PC-3 (cell line): ENCODE measurements around the gene MED13. TPM values are rescaled to one million over a fixed set of nuclear protein-coding genes. Genes with fewer than 3 reads are reported as not detected.

Experiments
- ATAC-seq: fragments of 200-7000 bp; cut with Tn5 transposase; 2 replicates; pipeline ENCODE4 v1.9.1; 2020; ENCODE audit warnings: mild to moderate bottlenecking, moderate library complexity
- BruUV-seq: library from RNA; stranded (reverse); fragments of 400-500 nt; replicated peaks from 2 replicates; lab custom pipeline; 2021; lab: Mats Ljungman, UMichigan
- CTCF ChIA-PET: fragments of 300-600 bp; sonication (Branson Sonifier 250); formaldehyde crosslinking; loops from one replicate; lab custom pipeline; 2022; ENCODE audit warnings: antibody characterized with exemption; lab: Charles Lee
- POLR2A ChIA-PET: fragments of 300-600 bp; sonication (Branson Sonifier 250); formaldehyde crosslinking; loops from one replicate; lab custom pipeline; 2022; ENCODE audit warnings: antibody characterized with exemption; ENCODE audit not compliant: unreplicated experiment; lab: Charles Lee
- DNase-seq: peaks from one replicate; pipeline ENCODE4 v3.0.0-alpha.2; 2015
- H2AFZ ChIP-seq: fragments of 300-600 bp; sonication (generic); 2 replicates; pipeline ENCODE4 v1.6.0; 2016; ENCODE audit warnings: antibody characterized with exemption, low read length
- H3F3A ChIP-seq: fragments of 300-600 bp; sonication (generic); one replicate; pipeline ENCODE4 v1.6.0; 2017; ENCODE audit warnings: antibody characterized with exemption, low read length, control low read depth, mild to moderate bottlenecking; ENCODE audit not compliant: unreplicated experiment
- H3K27ac ChIP-seq: fragments of 300-600 bp; sonication (generic); 2 replicates; pipeline ENCODE4 v1.5.1; 2016; ENCODE audit warnings: mild to moderate bottlenecking, low read length
- H3K27me3 ChIP-seq: fragments of 300-600 bp; sonication (generic); 2 replicates; pipeline ENCODE4 v1.6.1; 2016; ENCODE audit warnings: low read length, mixed read lengths
- H3K36me3 ChIP-seq: fragments of 300-600 bp; sonication (generic); 2 replicates; pipeline ENCODE4 v1.6.1; 2016; ENCODE audit warnings: low read depth, mixed run types, low read length, mixed read lengths
- H3K4me1 ChIP-seq: fragments of 300-600 bp; sonication (generic); 2 replicates; pipeline ENCODE4 v1.5.1; 2016; ENCODE audit warnings: low read length; ENCODE audit not compliant: insufficient read depth
- H3K4me2 ChIP-seq: fragments of 300-600 bp; sonication (generic); 2 replicates; pipeline ENCODE4 v1.6.0; 2016; ENCODE audit warnings: low read length
- H3K4me3 ChIP-seq: fragments of 300-600 bp; sonication (generic); 2 replicates; pipeline ENCODE4 v1.5.1; 2016; ENCODE audit warnings: mild to moderate bottlenecking, low read length, mixed read lengths
- H3K79me2 ChIP-seq: fragments of 300-600 bp; sonication (generic); 2 replicates; pipeline ENCODE4 v1.6.1; 2017; ENCODE audit warnings: low read length, mixed read lengths
- H3K9ac ChIP-seq: fragments of 300-600 bp; sonication (generic); 2 replicates; pipeline ENCODE4 v1.6.0; 2016; ENCODE audit warnings: mild to moderate bottlenecking, low read length
- H3K9me2 ChIP-seq: fragments of 300-600 bp; sonication (generic); replicated peaks from 2 replicates; pipeline ENCODE4 v1.6.1; 2016; ENCODE audit warnings: mixed run types, low read length, mixed read lengths
- H3K9me3 ChIP-seq: fragments of 300-600 bp; sonication (generic); 2 replicates; pipeline ENCODE4 v1.6.1; 2016; ENCODE audit warnings: low read length, mixed read lengths
- H4K20me1 ChIP-seq: fragments of 300-600 bp; sonication (generic); 2 replicates; pipeline ENCODE4 v1.6.1; 2016; ENCODE audit warnings: low read length, mixed read lengths
- EZH2 ChIP-seq: fragments of 300-600 bp; sonication (generic); IDR thresholded peaks from one replicate; pipeline ENCODE4 v1.6.1; 2017; ENCODE audit warnings: antibody characterized with exemption, mild to moderate bottlenecking, low read length; ENCODE audit not compliant: unreplicated experiment
- EZH2phosphoT487 ChIP-seq: fragments of 300-600 bp; sonication (generic); IDR thresholded peaks from 2 replicates; pipeline ENCODE4 v1.6.1; 2018; ENCODE audit warnings: mild to moderate bottlenecking, antibody characterized with exemption, low read length, borderline replicate concordance
- intact Hi-C: fragments of 100-400 bp; cut with micrococcal nuclease; formaldehyde crosslinking; loops from 2 replicates; pipeline ENCODE4 v1.9.0; 2023
- total RNA-seq: library from RNA; depleted of rRNA; stranded (reverse); fragments of >200 nt; gene quantifications from 2 replicates; pipeline ENCODE4 v1.2.3, GENCODE V29; 2014
- TF ChIP-seq, protein P1 (sequence below): fragments of 300-600 bp; sonication (generic); conservative IDR thresholded peaks from 2 replicates; pipeline ENCODE4 v1.5.1; 2017; ENCODE audit warnings: antibody characterized with exemption, low read depth, mild to moderate bottlenecking, low read length

Gene MED13
- total RNA-seq, 1 experiment from 2014 or later, result 36.8 TPM

DNA sequence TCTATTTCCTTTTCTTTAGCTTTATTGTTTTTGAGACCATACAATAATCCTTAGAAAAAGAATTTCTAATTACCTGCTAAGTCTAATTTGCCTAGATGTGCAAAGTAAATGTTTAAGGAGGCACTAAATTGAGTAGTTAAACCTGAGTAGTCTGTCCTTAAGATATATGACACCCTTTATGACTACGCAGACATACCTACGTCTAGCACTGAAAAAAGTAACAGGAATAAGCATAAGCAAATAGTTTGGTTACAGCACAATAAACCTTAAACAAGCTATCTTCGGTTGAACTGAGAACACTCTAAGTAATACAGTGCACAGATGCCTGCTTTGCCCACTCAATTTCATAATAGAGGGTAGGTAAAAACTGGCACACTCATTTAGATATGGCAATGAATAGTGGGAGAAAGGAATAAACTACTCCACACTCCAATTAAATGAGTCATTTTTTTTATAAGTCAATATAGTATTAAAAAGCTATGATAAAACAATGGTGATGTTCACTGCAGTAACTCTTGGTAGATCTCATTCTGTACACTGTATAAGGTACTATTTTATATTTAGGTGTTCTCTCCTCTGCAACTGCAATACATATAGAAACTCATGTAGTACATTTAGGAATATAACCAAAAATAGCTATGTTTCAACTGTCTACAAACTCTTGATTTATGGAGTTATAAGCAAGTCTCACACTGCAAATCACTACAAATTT lies 117.6 kb downstream of the MED13 start:
- H3K4me2 ChIP-seq, result no peak overlapping the region
- no peaks in the 10 kb centered on the region for H3K9me3 ChIP-seq
- H3K9me2 ChIP-seq, result no peaks in the 10 kb centered on the region
- ATAC-seq (peak; percentile 89), DNase-seq (peak; percentile 35)
- no TSS peak for BruUV-seq
- ChIA-PET POLR2A (interaction anchor here (0.5 to 0.6 kb wide), 2 partner anchors 684 to 1270 kb away, joined by 5 to 9 read pairs; partner anchors contain the start of gene BCAS3), CTCF (interaction anchor here (1.0 to 1.2 kb wide), 2 partner anchors 118 to 162 kb away, joined by 5 read pairs; no protein-coding TSS in a partner anchor)
- H3K36me3 ChIP-seq, result peaks cover 58% of the 10 kb centered on the region
- H3K27ac ChIP-seq, result no peak overlapping the region
- peaks cover 13% of the 10 kb centered on the region for H3K4me1 ChIP-seq
- H3F3A ChIP-seq, result no peaks in the 10 kb centered on the region
- intact Hi-C loops, result loop anchor here (5.0 to 10.0 kb wide), 3 partner anchors 105 to 227 kb away; no protein-coding TSS in a partner anchor
- no peak overlapping the region for H3K4me3 ChIP-seq
- H4K20me1 ChIP-seq, result 0 out of 2 replicates have a peak, but pooled peaks cover 8% of the 10 kb centered on the region
- TF ChIP-seq, protein P1, sequence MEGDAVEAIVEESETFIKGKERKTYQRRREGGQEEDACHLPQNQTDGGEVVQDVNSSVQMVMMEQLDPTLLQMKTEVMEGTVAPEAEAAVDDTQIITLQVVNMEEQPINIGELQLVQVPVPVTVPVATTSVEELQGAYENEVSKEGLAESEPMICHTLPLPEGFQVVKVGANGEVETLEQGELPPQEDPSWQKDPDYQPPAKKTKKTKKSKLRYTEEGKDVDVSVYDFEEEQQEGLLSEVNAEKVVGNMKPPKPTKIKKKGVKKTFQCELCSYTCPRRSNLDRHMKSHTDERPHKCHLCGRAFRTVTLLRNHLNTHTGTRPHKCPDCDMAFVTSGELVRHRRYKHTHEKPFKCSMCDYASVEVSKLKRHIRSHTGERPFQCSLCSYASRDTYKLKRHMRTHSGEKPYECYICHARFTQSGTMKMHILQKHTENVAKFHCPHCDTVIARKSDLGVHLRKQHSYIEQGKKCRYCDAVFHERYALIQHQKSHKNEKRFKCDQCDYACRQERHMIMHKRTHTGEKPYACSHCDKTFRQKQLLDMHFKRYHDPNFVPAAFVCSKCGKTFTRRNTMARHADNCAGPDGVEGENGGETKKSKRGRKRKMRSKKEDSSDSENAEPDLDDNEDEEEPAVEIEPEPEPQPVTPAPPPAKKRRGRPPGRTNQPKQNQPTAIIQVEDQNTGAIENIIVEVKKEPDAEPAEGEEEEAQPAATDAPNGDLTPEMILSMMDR, result no peak
- TF ChIP-seq EZH2, result no peak
- no peak for TF ChIP-seq EZH2phosphoT487
- H3K27me3 ChIP-seq, result no peaks in the 10 kb centered on the region
- no peak overlapping the region for H3K9ac ChIP-seq
- H2AFZ ChIP-seq, result no peak overlapping the region
- H3K79me2 ChIP-seq, result no peaks in the 10 kb centered on the region

DNA sequence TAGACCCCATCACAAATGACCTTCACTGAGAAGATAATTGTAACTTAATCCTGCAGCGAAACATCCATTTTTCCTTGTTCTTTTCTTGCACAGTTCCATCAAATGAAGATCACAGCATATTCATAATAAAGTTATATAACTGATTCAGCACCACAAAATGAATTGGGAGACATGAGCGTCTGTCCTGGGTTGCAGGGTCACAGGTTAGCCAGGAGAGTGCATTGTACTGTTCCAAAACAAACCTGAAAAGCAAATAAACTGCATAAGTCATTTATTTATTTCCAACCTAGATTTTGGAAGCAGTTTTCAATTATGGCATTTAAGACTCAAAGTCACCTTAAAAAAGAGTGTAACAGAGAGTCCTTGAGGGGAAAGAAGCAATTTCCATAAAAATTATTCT lies 118.7 kb downstream of the MED13 start:
- TF ChIP-seq, protein P1, result no peak
- TF ChIP-seq EZH2 (no peak), EZH2phosphoT487 (no peak)
- Histone ChIP-seq H3K9ac (no peak overlapping the region), H3K27me3 (no peaks in the 10 kb centered on the region), H3K9me2 (no peaks in the 10 kb centered on the region), H3F3A (no peaks in the 10 kb centered on the region), H3K79me2 (no peaks in the 10 kb centered on the region), H3K4me2 (no peak overlapping the region), H3K4me1 (peaks cover 13% of the 10 kb centered on the region), H3K36me3 (peaks cover 51% of the 10 kb centered on the region), H3K9me3 (no peaks in the 10 kb centered on the region), H4K20me1 (0 out of 2 replicates have a peak, but pooled peaks cover 8% of the 10 kb centered on the region), H3K27ac (no peak overlapping the region), H3K4me3 (no peak overlapping the region), H2AFZ (no peak overlapping the region)
- no TSS peak for BruUV-seq
- ChIA-PET POLR2A (no interaction called here), CTCF (no interaction called here)
- no peak for DNase-seq
- ATAC-seq, result peak; percentile 32; the same call in 1 of the 2 replicates
- intact Hi-C loops, result loop anchor here (5.0 to 10.0 kb wide), 3 partner anchors 106 to 228 kb away; no protein-coding TSS in a partner anchor
